GM10248 (cell line): ENCODE measurements around the gene XAGE3.
"Not testable (repeated sequence)": the region's sequence is repeated elsewhere in the genome, so short reads cannot be mapped to it uniquely, and the experiment has no call there.

Experiments
- CTCF ChIA-PET: fragments of 300-600 bp; sonication (Branson Sonifier 250); formaldehyde crosslinking; extraction: SDS; loops from one replicate; lab custom pipeline; 2021; ENCODE audit warnings: antibody characterized with exemption; lab: Yijun Ruan, JAX
- POLR2A ChIA-PET: fragments of 350-650 bp; sonication (Branson Sonifier 250); formaldehyde crosslinking; extraction: SDS; loops from one replicate; lab custom pipeline; 2020; ENCODE audit warnings: antibody characterized with exemption; lab: Yijun Ruan, JAX
- DNase-seq: peaks from one replicate; pipeline ENCODE4 v3.0.0; 2012; ENCODE audit errors: extremely low spot score
- CTCF ChIP-seq: IDR thresholded peaks from 2 replicates; pipeline ENCODE4 v1.5.1; 2012; ENCODE audit warnings: mild to moderate bottlenecking, low read depth; ENCODE audit errors: extremely low read depth, missing control alignments, control extremely low read depth

The XAGE3 gene, protein sequence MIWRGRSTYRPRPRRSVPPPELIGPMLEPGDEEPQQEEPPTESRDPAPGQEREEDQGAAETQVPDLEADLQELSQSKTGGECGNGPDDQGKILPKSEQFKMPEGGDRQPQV

GRCh38 chrX:52867610-52868348 lies at the start of gene XAGE3:
Gene XAGE3, minus strand, starts transcription at chrX:52868083. Its CDS starts 950 bp downstream, at chrX:52867133.
- ChIA-PET CTCF (no interaction called here), POLR2A (no interaction called here)
- TF ChIP-seq CTCF, result no peak
- DNase-seq, result no peak

- DNase-seq, POLR2A ChIA-PET, CTCF ChIA-PET: not testable (repeated sequence)
Measured at GRCh38 chrX:52914704-52915103, 46.8 kb upstream of the XAGE3 start.

DNA sequence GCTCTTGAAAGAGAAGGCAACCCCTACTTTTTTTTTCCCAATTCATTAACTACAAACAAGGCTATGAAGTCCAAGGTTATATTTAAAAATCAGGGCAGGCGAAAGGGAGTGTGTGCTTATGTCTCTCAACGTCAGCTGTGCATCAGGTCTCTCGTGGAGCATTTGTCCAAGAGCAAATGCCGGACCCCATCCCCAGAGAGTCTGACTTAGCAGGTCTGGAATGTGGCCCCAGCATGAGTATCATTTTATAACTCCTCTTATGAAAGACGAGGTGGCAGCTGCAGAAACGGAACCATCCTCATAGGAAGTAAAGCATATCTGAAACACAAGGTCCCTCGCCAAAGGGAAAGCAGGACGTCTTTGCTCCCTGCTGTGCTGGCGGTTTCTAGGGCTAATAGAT lies 45.8 kb upstream of the XAGE3 start:
- POLR2A ChIA-PET, result not testable (repeated sequence)

GRCh38 chrX:52909313-52909969 lies 41.6 kb upstream of the XAGE3 start:
- CTCF ChIA-PET, POLR2A ChIA-PET, DNase-seq: not testable (repeated sequence)

More for the DNA sequence above, 45.8 kb upstream of the XAGE3 start:
- DNase-seq, CTCF ChIA-PET: not testable (repeated sequence)

GRCh38 chrX:52907900-52908299 lies 40.0 kb upstream of the XAGE3 start:
- CTCF ChIA-PET, POLR2A ChIA-PET, DNase-seq: not testable (repeated sequence)

DNA sequence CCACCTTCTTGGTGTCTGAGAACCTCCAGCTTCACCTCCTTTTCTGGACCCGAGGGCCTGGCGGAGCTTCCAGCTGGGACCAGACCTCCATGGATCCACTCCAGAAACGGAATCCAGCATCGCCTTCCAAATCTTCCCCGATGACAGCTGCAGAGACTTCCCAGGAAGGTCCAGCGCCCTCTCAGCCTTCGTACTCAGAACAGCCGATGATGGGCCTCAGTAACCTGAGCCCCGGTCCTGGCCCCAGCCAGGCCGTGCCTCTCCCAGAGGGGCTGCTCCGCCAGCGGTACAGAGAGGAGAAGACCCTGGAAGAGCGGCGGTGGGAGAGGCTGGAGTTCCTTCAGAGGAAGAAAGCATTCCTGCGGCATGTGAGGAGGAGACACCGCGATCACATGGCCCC lies 39.3 kb upstream of the XAGE3 start:
- CTCF ChIA-PET, POLR2A ChIA-PET, DNase-seq: not testable (repeated sequence)

GRCh38 chrX:52906072-52906471 lies 38.2 kb upstream of the XAGE3 start:
- DNase-seq, CTCF ChIA-PET, POLR2A ChIA-PET: not testable (repeated sequence)

- POLR2A ChIA-PET, CTCF ChIA-PET, DNase-seq: not testable (repeated sequence)
Measured at GRCh38 chrX:52905531-52905930, 37.6 kb upstream of the XAGE3 start.

DNA sequence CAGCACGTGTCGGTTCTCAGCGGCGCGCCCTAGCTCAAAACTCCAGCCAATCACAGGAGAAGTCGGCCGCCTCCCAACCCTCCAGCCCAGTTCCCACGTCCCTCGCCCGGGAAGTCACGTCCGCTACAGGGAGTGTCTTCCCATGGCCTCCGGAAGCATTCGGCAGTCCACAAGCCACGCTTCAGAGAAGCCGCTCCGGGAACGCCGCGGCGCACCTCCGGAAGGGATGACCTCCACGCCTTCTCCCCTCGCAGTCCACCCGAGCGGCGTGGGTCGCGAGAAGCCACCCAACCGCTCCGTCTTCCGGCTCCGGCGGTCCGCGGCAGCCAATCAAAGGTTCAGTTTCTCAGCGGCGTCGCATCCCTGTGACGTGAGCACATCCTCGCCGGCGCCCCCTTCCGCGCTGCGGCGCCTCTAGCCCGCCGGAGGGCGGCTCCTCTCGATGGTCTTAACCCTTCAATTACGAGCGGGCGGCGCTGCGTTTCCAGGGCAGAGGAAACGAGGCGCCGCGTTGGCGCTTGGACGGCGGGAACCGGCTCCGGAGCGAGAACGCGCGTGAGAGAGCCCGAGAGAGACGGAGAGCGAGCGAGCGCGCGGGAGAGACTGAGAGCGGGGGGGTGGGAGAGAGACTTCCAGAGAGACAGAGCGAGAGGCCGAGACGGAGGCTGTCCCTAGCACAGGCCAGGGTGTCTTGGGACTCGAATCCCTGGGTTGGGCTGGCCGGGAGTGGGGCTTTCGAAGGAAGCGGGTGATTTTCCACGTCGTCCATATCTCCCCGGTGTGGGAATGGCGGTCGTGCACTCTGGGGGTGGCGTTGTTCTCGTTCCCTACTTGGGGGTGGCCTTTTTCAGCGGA lies 29.2 kb upstream of the XAGE3 start, which contains the start of gene FAM156B:
TSS of gene FAM156B (plus strand) at position 476 of the 855 bp plus-strand sequence. CDS start 9,896 bp downstream, outside the sequence.
- CTCF ChIA-PET, DNase-seq, POLR2A ChIA-PET: not testable (repeated sequence)

- POLR2A ChIA-PET, result not testable (repeated sequence)
Measured at GRCh38 chrX:52896438-52896837, 28.6 kb upstream of the XAGE3 start.

DNA sequence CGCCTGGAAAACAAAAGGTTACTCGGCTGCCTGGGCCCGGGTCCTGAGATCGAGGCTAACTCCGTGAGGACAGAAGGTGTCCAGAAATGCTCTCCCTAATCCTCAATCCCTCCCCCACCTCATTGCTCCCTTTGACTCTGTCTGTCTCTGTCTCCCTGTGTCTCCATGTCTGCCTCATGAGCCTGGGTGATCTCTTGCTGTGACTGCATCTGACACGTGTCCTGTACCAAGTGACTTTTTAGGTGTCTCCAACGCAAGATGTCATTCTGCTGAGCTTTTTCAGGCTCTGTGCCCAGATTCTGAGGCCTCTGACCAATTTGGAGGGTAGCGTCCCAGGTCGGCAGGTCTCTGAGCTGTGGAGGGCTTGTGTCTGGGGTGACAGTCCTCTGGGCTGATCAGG lies 20.2 kb upstream of the XAGE3 start:
- CTCF ChIA-PET, DNase-seq, POLR2A ChIA-PET: not testable (repeated sequence)

More at GRCh38 chrX:52896438-52896837, 28.6 kb upstream of the XAGE3 start:
- DNase-seq, CTCF ChIA-PET: not testable (repeated sequence)

- CTCF ChIA-PET, POLR2A ChIA-PET, DNase-seq: not testable (repeated sequence)
Measured at GRCh38 chrX:52887459-52887858, 19.6 kb upstream of the XAGE3 start.

DNA sequence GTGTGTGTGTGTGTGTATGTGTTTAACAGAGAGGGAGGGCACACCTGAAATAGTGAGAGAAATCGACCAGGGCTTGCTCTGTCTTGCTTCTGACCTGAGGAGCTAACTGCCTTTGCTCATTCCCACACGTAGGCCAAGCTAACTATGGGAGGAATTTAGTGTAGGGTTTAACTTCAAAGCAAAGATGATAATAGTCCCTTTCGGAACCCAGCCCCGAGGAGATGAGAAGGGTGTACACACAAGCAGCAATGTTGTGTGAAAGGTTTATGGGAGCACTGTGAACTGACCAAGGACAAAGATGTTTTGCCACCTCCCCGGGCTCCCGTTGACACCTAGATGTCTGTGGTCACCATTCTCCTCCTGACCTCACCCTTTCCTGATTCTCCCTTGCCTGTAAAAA lies 8.5 kb upstream of the XAGE3 start:
- DNase-seq, POLR2A ChIA-PET, CTCF ChIA-PET: not testable (repeated sequence)

DNA sequence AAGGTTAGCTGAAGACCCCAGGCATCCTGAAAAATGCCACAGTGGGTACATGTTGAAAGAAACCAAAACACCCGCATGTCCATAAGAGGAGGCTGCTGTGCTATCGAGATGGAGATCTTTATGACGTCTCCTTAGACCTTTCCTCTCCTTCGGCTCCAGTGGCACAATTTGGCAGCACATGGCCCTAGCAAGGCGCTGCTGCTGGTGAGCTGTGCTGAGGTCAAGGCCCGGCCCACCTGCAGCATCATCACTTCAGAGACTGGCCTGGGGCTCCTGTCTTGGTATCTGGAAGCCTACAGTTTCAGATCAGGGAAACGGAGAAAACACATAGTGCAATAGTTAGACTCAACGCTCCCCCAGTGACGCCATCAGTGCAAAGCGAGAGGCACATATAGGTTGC lies 7.6 kb upstream of the XAGE3 start:
- CTCF ChIA-PET, POLR2A ChIA-PET, DNase-seq: not testable (repeated sequence)
